ENCODE results near the gene SELENBP1. TPM values are rescaled to one million over a fixed set of nuclear protein-coding genes. Genes with fewer than 3 reads are reported as not detected.
"Not testable (repeated sequence)": the region's sequence is repeated elsewhere in the genome, so short reads cannot be mapped to it uniquely, and the experiment has no call there.

SELENBP1 gene
- total RNA-seq, 1 donor from 2014 or later: 46.2 TPM

DNA sequence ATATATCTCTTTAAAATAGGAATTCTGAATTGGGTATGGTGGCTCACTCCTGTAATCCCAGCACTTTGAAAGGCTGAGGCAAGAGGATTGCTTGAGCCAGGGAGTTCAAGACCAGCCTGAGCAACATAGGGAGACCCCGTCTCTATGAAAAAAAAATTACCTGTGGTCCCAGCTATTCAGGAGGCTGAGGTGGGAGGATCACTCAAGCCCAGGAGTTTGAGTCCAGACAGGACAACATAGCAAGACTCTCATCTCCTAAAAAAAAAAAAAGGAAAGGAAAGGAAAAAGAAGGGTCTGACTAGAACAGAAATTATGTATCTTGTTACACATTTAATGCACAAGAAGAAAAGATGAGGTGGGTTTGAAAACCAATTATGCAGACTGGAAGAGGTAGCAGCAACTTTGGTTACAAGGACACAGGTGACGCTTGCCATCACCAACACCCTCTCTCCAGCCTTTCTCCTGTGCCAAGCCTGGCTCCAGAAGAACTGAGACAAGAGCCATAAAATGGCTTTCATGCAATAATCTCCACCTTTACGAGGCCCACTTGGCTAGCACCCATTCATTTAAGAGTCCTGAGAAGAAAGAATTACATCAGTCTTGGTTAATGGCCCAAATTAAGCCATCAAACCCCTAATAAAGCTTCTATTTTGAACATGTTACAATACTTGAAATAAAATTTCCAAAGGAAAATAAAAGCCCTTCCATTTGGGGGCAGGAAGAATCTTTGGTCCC, 4.8 kb upstream of the SELENBP1 start:
- no peak for DNase-seq

DNA sequence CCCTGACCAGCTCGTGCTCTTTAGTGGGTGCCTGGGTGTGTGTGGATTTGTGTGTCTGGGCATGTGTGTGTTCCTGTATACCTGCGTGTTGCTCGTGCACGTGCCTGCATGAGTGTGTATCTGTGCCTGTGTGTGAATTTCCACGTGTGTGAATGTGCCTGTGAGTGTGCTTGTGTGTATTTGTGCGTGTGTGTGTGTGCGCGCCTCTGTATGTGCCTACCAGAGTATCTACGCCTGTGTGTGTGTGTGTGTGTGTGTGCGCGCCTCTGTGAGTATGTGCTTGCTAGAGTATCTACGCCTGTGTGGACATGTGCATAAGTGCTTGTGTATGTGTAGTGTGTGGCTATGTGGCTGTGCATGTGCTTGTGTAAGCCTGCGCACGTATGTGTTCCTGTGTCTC, 691 bp upstream of the SELENBP1 start:
- no peak for DNase-seq

DNA sequence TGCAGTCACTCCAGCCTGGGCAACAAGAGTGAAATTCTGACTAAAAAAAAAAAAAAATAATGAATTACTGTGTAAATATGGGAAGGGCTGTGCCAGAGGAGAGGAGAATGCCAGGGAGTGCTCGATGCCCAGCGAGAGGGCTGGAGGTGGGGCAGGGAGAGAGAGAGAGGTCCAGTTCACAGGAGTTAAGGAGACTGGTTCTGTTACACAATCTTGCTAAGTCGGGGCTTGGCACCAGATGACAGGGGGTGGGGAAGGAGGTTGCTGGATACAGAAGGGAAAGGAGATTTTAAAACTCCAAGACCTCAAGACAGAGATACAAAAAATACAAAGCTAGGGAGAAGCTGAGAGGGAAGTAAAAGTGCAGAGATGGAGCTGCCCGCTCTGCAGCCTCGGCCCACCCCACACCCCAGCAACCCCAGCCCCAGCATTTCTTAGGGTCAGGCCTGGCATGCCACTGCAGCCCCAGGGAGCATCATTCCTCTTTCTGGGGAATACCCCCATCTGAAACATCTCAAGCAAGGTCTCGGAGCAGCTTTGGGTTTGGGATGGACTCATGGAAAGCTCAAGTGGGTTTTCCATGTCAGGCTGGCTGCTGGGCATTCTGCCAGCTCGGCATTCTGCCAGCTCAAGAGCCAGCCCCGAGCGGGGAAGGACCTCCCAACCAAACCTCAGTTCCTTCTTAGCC, 991 bp downstream of the SELENBP1 start:
- DNase-seq: peak; percentile 22

DNA sequence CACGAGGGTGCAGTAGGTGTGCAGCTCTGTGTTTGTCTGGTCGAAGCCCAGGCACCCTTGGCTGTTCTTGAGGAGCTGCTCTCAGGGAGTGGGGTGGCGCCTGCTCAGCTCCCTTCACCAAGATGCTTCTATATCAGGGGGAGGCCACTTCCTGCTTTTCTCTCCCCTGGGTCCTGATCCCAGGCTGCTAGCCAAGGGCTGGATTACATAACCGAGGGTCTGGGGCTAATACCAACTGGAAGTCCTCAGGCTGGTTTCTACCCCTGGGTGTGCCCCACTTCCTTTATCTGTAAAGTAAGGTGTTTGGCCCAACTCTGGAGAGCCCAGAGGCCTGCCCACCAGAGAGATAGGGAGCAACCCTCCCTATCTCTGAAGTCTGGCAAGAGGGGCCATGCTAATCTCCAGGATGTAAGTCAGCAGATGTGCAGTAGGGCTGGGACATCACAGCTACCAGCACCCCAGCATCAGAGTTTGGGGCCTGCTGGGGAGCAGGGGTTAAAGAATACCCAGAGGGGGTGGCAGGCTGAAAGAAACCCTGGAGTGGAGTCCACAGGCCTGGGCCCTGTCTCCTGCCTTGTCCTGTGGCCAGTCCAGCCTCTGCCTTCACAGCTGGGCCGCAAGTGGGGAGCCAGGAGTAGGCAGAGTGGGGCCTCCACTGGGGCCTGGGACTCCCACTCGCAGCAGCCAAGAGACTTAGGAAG, 2.1 kb downstream of the SELENBP1 start:
- DNase-seq: no peak

DNA sequence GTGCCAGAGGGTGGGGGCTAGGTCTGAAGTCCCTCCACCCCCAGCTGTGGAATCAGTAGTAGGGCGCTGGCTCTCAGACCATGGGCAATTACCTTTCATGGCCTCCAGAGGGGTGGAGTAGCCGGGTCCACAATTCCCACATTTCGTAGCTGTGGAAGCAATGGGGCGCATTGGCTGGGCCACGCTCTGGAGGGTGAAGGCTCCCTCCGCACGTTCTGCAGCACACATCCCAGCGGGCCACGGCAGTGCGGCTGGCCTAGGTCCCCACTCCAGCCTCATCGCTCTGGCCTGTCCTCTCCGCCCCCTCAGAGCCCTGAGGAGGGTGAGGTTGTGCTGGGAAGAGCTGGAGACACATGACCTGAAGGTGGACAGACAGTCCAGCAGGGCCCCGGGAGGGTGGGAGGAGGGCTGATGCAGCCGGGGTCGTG, 2.9 kb downstream of the SELENBP1 start:
- DNase-seq: no peak

DNA sequence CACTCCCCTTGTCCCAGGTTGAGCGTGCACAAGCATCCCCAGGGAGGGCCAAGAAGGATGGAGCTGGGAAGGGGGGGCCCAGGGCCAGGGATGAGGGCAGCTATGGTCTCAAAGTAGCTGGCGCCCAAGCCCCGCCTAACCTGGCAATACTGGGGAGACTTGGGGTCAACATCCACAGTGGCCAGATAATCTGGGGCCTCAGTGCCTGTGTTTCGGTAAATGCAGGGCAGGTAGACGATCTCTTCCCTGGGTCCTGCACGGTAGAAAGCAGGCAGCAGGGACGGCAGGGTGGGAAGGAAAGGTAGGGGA, 3.2 kb downstream of the SELENBP1 start:
- no peak for DNase-seq

DNA sequence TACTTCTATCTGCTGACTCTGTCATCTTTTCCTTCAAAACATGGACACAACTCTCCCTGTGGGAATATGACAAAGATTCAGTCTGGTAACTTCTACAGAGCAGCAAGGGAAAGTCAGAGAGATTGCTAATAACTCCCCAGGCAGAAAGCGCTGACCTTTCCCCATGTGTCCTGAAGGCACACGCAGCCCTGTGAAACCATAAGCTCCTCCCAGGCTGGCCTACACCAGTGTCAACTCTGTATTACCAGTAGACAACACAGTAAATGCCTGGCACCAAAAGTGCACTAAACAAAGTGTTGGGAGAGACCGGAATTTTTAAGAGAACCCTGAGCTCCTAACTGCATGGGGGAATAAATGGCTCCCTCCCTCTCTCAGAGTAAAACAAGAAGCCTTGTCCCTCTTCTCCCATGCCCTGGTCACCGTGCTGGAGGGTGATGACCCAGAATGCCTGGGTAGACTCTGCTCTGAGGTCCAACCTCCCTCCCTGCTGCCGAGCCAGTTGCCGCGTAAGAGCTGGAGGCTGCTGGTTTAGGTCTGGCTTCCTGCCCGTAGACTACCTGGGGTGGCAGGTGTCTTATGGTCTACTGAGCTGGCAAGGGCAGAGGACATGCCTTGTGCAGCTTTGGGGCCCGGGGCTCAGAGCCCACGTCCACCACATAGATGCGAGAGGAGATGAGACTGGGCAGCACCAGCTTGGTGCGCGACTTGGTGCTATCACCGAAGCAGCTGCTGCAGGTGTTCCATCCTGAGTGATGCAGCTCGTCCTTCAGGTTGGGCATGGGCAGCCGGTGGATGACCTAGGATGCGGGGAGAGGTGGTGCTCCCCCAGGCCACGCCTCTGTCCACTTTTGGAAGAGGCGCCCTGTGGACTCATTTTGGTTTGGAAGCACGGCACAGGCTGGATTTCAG, 3.9 kb downstream of the SELENBP1 start:
- no peak for DNase-seq

DNA sequence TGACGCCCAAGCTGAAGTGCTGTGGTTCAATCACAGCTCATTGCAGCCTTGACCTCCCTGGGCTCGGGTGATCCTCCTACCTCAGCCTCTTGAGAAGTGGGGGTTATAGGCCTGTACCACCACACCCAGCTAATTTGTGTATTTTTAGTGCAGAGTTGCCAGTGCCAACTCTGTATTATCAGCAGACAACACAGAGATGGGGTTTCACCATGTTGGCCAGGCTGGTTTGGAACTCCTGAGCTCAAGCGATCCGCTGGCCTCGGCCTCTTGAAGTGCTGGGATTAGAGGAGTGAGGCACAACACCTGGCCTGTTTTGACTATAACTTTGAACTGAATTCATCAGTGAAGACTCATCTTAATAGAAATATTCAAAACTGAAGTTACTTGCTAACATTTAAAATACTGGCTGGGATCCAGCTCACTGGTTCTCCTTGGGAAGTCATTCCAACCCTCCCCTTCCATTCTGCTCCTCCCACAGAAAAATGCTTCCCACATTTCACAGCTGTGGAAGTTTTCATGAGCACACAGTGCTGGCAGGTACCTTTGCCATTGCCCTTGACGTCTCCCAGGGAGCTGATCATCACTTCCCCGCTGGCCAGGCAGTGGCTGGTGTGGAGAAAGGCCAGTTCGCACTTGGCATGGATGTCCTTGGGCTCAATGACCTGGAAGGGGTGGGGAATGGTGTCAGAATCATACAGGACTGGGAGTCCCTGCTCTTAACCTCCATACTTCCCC, 4.7 kb downstream of the SELENBP1 start:
- no peak for DNase-seq

DNA sequence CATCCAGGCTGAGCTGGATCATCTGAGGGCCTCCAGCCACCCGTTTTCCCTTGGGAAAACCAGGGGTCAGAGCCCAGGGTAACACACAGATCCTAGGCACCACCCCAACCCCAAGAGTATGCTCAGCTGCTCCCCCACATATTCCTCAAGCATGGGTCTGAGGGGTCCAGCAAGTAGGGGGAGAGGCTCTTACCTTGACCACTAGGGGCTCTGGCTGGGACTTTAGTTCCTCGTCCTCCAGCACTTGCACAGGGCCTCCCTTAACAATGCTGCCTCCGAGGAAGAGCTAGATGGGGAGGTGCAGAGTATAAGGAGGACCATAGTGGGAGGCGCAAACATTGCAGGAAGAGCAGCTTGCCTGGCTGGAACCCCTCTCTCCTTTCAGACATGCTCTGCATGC, 7.5 kb downstream of the SELENBP1 start:
- no peak for DNase-seq

DNA sequence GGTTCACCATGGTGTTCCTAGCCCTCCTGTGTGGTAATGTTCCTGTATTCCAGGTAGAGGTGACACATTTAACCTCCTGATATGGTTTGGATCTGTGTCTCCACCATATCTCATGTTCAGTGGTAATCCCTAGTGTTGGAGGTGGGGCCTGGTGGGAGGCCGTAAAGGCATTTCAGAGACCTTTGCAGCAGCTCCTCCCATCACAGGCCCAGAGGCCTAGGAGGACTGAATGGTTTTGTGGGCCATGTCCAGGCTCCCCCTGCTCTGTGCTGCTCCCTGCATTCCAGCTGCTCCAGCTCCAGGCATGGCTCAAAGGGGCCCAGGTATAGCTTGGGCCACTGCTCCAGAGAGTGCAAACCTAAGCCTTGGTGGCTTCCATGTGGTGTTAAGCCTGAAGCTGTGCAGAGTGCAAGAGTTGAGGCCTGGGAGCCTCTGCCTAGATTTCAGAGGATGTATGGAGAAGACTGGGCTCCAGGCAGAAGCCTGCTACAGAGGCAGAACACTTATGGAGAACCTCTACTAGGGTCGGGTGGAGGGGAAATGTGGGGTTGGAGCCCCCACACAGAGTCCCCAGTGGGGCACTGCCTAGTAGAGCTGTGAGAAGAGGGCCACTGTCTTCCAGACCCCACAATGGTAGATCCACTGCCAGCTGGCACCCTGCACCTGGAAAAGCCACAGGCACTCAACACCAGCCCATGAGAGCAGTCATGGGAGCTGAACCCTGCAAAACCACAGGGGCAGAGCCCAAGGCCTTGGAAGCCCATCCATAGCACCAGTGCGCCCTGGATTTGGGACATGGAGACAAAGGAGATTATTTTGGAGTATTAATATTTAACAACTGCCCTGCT, 10.0 kb downstream of the SELENBP1 start:
- no peak for DNase-seq

DNA sequence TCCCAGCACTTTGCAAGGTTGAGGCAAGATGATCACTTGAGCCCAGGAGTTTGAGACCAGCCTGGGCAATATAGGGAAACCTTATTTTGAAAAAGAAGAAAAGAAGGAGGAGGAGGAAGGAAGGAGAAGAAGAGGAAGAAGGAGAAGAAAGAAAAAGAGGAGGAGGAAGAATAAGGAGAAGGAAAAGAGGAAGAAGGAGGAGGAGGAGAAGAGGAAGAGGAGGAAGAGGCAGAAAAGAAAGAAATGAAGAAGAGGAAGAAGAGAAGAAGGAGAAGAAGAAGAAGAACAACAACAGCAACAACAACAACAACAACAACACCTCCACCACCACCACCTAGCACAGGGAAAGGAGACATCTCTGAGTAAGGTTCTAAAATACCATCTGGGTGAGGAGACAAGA, 10.6 kb downstream of the SELENBP1 start:
- no peak for DNase-seq

DNA sequence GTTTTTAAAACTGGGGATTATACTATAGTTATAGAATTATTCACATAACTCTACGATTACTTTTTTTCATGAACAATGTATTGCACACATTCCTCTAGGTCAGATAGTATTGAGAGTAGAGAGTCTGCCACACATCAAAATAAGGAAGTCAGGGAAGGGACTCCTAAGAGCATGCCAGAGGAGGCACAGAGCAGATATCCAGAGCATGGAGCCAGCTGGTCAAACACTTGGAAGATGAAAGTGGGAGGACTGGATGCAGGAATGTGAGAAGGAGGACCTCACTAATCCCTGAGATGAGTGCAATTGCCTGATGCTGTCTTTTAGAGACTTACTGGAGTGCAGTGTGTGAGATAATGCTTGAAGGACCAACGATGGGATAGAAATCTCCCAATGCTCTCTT, 15.8 kb downstream of the SELENBP1 start:
- DNase-seq: no peak

DNA sequence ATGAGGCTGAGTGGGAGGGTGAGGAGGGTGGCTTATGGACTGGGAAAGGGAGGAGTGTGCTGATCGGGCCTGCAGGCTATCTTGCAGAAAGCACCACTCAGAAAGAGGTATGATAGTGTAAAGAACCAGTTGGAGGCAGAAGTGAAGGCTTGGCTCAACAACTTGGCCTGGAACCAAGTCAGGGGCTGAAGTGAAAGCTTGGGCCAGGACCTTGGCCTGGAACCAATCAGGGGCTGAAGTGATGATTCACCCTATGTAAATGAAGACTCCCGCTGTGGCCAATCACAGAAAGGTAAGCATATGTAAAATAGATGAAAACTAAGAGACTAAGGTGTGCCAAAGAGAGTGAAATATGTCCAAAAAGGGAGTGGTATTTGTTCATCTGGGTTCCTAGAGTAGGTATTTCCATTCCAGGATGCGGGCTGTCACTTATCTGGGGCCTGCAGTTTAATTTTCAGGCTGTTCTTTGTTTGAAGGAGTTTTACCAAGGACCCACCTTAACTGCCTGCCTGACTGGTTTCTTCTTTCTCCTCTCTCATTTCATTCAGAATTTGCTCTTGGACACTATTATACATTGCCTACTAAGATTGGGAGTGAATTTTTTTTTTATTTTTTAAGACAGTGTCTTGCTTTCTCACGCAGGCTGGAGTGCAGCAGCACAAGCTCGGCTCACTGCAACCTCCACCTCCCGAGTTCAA, 20.3 kb downstream of the SELENBP1 start:
- DNase-seq: no peak

DNA sequence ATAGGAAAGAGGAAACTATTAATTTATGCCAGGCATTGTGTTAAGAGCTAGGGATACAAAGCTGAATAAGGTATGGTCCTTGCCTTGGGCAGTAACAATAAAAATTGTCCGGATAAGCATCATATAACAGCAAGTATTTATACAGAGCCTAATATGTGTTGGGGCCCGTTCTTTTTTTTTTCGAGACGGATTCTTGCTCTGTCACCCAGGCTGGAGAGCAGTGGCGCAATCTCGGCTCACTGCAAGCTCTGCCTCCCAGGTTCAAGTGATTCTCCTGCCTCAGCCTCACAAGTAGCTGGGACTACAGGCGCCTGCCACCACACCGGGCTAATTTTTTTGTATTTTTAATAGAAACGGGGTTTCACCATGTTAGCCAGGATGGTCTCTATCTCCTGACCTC, 22.2 kb downstream of the SELENBP1 start:
- not testable (repeated sequence) for DNase-seq

DNA sequence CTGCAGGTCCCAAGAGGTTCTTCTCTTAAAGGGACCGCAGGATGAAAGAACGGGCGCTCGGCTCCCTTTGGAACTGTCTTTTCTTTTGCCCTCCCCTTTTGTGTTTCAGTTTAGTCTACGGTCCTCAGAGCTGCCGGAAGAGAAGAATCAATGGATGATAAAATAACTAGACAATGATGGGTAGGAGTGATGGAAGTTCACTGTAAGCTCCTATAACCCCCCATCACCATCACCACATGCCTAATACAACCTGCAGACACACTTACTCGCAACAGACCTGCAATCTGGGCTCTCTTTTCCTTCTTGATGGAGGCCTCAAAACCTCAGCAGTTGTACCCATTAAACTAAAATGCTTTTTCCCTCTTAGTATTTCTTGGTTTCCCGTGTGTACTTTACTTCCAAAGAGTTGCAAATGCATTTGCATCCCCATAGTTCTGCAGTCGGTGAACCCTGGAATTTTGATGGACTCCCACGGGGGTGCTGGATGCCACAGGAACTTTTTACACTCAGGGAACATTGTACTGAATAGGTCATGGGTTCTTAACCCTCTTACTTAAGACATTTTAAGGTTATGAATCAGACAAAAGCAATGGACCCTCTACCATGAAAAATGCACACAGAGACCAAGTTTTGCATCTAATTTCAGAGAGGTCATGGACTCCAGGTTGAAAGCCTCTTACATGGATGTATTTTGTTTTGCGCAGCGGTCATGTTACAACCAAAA, 24.8 kb downstream of the SELENBP1 start:
- DNase-seq: no peak

DNA sequence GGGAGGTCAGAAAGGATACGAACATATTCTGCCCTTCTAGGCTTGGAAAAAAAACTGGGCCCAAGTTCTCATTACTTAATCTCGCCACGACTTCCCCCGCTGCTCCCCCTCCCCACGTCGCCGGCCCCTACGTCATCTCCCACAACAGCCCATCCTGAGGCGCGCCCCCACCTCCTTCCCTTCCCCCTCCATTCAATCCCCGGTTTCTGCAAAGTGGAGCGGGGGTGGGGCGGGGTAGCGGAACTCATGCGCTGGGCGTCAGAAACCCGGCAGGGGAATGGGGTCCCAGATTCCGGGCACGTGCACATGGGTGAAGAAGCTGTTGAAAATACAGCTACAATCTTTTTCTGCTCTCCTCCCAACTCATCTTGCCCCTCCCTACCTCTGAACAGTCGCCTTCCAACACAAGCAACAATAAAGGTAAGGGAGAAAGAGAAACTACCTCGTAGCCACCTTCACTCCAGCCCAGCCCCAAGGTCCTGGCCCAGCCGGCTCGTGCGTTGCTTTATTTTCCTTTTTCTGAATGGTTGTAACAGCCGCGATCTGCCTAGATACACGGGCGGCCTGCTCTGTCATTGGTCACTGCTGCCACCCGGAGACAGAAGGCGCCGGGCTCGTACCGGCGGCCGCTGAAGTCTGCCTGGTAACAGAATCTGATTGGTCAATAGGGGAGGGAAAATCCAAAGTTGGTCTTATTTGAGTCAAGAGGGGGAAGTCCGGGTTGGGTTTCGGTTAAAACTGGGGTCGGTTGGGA, 25.6 kb downstream of the SELENBP1 start, which contains the start of gene RFX5:
Gene RFX5 (minus strand): TSS at position 484 of the 754 bp plus-strand sequence. CDS start 932 bp downstream, outside the sequence.
- peak; percentile 96 for DNase-seq

DNA sequence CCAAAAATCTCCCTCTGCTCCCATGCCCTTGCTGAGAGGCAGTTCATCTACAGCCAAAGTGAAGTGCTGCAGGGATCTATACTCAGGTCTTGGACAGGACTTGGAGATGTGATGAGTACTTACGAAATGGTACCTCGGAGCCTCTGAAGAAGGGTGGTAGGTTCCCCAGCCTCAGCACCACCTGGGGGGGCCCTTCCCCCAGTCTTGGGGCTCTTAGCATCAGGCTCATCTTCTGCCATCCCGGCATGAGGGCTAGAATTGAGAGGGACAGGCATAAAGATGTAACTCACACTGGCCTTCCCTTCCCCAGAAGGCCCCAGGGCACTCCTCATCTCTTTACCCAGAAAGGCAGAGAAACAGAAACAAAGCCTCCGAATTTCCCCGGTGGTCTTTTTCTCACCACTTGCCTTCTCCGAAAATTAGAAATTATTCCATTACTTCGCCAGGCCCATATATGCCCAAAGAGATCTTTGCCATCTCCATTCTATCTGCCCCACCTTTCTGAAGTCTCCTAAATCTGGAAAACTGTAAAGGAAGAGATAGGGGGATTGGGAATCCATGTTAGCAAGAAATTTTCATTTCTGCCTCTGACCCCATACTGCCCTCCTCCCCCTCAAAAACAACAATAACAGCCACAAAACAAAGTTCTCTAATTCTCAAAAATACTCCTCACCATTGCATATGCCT, 26.3 kb downstream of the SELENBP1 start:
- no peak for DNase-seq

DNA sequence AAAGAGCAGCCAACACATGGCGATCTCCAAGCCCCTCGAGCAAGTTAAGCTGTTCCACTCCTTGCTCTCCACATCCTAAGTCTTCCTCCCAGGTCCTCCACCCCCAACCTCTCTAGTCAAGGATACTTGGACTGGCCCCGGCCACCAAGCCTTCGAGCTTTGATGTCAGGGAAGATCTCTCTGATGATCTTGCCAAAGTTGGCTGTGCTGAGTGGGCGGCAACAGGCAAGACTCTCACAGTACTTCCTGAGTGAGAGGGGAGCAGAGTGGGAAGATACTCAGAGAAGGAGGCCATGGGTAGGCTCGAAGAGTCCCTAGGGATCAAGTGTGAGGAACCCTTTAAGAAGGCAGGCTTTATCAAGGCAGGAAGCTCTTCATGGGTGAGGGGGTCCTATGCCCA, 28.2 kb downstream of the SELENBP1 start:
- DNase-seq: no peak

All from skin of body (tissue), 2 donors.